ENCODE results near the gene UBTD2. TPM values are rescaled to one million over a fixed set of nuclear protein-coding genes. Genes with fewer than 3 reads are reported as not detected.

Gene UBTD2
- total RNA-seq, 1 experiment from 2014 or later, result 22.7 TPM

DNA sequence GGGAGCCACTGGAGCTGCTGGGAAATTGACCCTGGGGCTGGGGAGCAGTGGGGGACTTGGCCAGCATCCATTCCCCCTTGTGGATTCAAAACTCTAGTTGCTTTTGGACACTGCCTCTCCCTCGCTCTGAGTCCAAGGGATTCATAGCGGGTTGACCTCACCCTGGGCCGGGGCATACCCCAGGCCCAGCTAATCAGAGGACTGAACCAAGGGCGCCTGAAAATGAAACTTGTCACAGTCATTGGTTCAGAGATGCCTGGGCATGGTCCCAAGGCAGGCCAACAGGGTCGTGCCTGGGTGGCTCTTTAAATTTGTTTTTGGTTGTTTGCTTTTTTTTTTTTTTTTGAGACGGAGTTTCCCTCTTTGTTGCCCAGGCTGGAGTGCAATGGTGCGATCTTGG is 118.1 kb downstream of the UBTD2 start (continued):
- no peak for TF ChIP-seq RELA (CRISPR knock-in tag; IDR thresholded peaks at IDR 0.05; ENCODE audit: borderline replicate concordance)

DNA sequence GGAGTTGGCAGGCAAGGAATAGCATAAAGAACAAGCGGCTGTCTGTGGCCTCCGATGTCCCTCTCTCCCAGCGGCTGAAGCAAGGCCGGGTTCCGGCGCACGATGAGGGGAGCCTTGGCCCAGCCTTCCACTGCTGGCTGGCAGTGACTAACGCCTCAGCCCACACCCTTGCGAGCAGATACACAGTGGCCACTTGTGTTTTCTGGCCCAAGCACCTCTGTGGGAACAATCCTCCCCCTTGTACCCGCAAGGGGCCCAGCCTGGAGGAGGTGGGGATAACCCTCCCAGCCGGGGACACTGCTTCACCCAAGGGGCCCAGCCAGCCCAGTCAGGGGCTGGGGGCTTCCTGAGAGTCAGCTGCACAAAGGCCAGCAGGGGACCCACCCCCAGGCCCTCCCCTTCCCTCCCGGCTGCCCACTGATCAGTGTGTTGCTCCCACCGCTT is 118.8 kb downstream of the UBTD2 start:
- no peaks in the 10 kb centered on the region for H3K9me3 Mint-ChIP-seq
- no peaks in the 10 kb centered on the region for H3K4me1 Mint-ChIP-seq
- H3K27me3 Mint-ChIP-seq (ENCODE audit: low read depth), result no peaks in the 10 kb centered on the region
- no peak overlapping the region for H3K4me3 Mint-ChIP-seq
- ChIA-PET POLR2A (interaction anchor here (0.7 kb wide), 1 partner anchor 83 kb away, joined by 6 read pairs; no protein-coding TSS in a partner anchor), CTCF (interaction anchor here (0.6 to 1.4 kb wide), 5 partner anchors 14 to 889 kb away, joined by 3 to 5 read pairs (median 3); no protein-coding TSS in a partner anchor)
- H3K36me3 Mint-ChIP-seq, result no peaks in the 10 kb centered on the region; the same call in 1 of the 2 replicates
- no peak for DNase-seq (ENCODE audit: low spot score)
- no peak for ATAC-seq
- no peak overlapping the region for H3K27ac Mint-ChIP-seq
- TF ChIP-seq GRHL2 (CRISPR knock-in tag; IDR thresholded peaks at IDR 0.05; ENCODE audit: insufficient replicate concordance, severe bottlenecking) (no peak), NR2C2 (CRISPR knock-in tag; IDR thresholded peaks at IDR 0.05) (no peak), ELF4 (CRISPR knock-in tag; IDR thresholded peaks at IDR 0.05; ENCODE audit: low read depth) (no peak), OVOL2 (CRISPR knock-in tag; IDR thresholded peaks at IDR 0.05; ENCODE audit: borderline replicate concordance) (no peak), EMX1 (CRISPR knock-in tag; IDR thresholded peaks at IDR 0.05) (no peak), TCF7 (CRISPR knock-in tag; IDR thresholded peaks at IDR 0.05; ENCODE audit: low read depth) (no peak), ZNF219 (CRISPR knock-in tag; IDR thresholded peaks at IDR 0.05; ENCODE audit: borderline replicate concordance) (no peak), SMAD4 (CRISPR knock-in tag; IDR thresholded peaks at IDR 0.05) (no peak)
- TF ChIP-seq, protein P1, sequence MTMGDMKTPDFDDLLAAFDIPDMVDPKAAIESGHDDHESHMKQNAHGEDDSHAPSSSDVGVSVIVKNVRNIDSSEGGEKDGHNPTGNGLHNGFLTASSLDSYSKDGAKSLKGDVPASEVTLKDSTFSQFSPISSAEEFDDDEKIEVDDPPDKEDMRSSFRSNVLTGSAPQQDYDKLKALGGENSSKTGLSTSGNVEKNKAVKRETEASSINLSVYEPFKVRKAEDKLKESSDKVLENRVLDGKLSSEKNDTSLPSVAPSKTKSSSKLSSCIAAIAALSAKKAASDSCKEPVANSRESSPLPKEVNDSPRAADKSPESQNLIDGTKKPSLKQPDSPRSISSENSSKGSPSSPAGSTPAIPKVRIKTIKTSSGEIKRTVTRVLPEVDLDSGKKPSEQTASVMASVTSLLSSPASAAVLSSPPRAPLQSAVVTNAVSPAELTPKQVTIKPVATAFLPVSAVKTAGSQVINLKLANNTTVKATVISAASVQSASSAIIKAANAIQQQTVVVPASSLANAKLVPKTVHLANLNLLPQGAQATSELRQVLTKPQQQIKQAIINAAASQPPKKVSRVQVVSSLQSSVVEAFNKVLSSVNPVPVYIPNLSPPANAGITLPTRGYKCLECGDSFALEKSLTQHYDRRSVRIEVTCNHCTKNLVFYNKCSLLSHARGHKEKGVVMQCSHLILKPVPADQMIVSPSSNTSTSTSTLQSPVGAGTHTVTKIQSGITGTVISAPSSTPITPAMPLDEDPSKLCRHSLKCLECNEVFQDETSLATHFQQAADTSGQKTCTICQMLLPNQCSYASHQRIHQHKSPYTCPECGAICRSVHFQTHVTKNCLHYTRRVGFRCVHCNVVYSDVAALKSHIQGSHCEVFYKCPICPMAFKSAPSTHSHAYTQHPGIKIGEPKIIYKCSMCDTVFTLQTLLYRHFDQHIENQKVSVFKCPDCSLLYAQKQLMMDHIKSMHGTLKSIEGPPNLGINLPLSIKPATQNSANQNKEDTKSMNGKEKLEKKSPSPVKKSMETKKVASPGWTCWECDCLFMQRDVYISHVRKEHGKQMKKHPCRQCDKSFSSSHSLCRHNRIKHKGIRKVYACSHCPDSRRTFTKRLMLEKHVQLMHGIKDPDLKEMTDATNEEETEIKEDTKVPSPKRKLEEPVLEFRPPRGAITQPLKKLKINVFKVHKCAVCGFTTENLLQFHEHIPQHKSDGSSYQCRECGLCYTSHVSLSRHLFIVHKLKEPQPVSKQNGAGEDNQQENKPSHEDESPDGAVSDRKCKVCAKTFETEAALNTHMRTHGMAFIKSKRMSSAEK (CRISPR knock-in tag; IDR thresholded peaks at IDR 0.05; ENCODE audit: borderline replicate concordance), result no peak
- TF ChIP-seq, protein P2, sequence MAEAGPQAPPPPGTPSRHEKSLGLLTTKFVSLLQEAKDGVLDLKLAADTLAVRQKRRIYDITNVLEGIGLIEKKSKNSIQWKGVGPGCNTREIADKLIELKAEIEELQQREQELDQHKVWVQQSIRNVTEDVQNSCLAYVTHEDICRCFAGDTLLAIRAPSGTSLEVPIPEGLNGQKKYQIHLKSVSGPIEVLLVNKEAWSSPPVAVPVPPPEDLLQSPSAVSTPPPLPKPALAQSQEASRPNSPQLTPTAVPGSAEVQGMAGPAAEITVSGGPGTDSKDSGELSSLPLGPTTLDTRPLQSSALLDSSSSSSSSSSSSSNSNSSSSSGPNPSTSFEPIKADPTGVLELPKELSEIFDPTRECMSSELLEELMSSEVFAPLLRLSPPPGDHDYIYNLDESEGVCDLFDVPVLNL (CRISPR knock-in tag; IDR thresholded peaks at IDR 0.05; ENCODE audit: borderline replicate concordance, low read depth), result no peak
- TF ChIP-seq, protein P3, sequence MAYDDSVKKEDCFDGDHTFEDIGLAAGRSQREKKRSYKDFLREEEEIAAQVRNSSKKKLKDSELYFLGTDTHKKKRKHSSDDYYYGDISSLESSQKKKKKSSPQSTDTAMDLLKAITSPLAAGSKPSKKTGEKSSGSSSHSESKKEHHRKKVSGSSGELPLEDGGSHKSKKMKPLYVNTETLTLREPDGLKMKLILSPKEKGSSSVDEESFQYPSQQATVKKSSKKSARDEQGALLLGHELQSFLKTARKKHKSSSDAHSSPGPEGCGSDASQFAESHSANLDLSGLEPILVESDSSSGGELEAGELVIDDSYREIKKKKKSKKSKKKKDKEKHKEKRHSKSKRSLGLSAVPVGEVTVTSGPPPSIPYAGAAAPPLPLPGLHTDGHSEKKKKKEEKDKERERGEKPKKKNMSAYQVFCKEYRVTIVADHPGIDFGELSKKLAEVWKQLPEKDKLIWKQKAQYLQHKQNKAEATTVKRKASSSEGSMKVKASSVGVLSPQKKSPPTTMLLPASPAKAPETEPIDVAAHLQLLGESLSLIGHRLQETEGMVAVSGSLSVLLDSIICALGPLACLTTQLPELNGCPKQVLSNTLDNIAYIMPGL (CRISPR knock-in tag; IDR thresholded peaks at IDR 0.05), result no peak
- TF ChIP-seq, protein P4, sequence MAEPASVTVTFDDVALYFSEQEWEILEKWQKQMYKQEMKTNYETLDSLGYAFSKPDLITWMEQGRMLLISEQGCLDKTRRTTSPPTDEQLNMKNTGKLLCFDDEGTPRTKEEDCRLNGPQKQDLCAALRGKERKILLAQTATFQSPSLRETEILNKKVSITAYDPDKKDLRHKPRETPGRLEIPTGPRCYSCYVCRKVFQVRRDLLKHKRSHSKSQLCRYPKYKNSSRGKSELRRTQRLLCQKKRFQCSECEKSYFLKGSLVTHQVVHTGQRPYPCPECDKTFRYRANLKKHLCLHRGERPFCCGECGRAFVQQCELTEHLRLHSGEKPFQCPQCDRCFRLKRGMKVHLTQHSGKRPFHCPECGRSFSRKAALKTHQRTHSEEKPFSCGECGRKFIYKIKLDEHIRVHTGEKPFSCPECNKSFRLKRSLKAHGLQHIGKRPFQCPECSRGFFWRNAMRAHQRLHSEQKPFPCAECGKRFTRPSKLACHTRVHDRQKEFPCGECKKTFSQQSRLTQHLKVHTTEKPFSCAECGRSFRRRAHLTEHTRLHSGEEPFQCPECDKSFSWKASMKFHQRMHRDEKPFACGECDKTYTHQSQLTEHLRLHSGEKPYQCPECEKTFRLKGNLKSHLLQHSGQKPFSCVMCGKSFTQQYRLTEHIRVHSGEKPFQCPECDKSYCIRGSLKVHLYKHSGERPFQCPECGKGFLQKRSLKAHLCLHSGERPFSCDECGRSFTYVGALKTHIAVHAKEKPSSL (CRISPR knock-in tag; conservative IDR thresholded peaks at IDR 0.05), result no peak
- TF ChIP-seq, protein P5, sequence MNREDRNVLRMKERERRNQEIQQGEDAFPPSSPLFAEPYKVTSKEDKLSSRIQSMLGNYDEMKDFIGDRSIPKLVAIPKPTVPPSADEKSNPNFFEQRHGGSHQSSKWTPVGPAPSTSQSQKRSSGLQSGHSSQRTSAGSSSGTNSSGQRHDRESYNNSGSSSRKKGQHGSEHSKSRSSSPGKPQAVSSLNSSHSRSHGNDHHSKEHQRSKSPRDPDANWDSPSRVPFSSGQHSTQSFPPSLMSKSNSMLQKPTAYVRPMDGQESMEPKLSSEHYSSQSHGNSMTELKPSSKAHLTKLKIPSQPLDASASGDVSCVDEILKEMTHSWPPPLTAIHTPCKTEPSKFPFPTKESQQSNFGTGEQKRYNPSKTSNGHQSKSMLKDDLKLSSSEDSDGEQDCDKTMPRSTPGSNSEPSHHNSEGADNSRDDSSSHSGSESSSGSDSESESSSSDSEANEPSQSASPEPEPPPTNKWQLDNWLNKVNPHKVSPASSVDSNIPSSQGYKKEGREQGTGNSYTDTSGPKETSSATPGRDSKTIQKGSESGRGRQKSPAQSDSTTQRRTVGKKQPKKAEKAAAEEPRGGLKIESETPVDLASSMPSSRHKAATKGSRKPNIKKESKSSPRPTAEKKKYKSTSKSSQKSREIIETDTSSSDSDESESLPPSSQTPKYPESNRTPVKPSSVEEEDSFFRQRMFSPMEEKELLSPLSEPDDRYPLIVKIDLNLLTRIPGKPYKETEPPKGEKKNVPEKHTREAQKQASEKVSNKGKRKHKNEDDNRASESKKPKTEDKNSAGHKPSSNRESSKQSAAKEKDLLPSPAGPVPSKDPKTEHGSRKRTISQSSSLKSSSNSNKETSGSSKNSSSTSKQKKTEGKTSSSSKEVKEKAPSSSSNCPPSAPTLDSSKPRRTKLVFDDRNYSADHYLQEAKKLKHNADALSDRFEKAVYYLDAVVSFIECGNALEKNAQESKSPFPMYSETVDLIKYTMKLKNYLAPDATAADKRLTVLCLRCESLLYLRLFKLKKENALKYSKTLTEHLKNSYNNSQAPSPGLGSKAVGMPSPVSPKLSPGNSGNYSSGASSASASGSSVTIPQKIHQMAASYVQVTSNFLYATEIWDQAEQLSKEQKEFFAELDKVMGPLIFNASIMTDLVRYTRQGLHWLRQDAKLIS (CRISPR knock-in tag; IDR thresholded peaks at IDR 0.05; ENCODE audit: borderline replicate concordance), result no peak
- TF ChIP-seq, protein P6, sequence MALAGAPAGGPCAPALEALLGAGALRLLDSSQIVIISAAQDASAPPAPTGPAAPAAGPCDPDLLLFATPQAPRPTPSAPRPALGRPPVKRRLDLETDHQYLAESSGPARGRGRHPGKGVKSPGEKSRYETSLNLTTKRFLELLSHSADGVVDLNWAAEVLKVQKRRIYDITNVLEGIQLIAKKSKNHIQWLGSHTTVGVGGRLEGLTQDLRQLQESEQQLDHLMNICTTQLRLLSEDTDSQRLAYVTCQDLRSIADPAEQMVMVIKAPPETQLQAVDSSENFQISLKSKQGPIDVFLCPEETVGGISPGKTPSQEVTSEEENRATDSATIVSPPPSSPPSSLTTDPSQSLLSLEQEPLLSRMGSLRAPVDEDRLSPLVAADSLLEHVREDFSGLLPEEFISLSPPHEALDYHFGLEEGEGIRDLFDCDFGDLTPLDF (CRISPR knock-in tag; IDR thresholded peaks at IDR 0.05), result no peak
- TF ChIP-seq, protein P7, sequence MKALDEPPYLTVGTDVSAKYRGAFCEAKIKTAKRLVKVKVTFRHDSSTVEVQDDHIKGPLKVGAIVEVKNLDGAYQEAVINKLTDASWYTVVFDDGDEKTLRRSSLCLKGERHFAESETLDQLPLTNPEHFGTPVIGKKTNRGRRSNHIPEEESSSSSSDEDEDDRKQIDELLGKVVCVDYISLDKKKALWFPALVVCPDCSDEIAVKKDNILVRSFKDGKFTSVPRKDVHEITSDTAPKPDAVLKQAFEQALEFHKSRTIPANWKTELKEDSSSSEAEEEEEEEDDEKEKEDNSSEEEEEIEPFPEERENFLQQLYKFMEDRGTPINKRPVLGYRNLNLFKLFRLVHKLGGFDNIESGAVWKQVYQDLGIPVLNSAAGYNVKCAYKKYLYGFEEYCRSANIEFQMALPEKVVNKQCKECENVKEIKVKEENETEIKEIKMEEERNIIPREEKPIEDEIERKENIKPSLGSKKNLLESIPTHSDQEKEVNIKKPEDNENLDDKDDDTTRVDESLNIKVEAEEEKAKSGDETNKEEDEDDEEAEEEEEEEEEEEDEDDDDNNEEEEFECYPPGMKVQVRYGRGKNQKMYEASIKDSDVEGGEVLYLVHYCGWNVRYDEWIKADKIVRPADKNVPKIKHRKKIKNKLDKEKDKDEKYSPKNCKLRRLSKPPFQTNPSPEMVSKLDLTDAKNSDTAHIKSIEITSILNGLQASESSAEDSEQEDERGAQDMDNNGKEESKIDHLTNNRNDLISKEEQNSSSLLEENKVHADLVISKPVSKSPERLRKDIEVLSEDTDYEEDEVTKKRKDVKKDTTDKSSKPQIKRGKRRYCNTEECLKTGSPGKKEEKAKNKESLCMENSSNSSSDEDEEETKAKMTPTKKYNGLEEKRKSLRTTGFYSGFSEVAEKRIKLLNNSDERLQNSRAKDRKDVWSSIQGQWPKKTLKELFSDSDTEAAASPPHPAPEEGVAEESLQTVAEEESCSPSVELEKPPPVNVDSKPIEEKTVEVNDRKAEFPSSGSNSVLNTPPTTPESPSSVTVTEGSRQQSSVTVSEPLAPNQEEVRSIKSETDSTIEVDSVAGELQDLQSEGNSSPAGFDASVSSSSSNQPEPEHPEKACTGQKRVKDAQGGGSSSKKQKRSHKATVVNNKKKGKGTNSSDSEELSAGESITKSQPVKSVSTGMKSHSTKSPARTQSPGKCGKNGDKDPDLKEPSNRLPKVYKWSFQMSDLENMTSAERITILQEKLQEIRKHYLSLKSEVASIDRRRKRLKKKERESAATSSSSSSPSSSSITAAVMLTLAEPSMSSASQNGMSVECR (CRISPR knock-in tag; IDR thresholded peaks at IDR 0.05; ENCODE audit: borderline replicate concordance), result no peak

Data from WTC11 (cell line).